Measurements from ENCODE around the gene ATMIN.

Gene ATMIN

DNA sequence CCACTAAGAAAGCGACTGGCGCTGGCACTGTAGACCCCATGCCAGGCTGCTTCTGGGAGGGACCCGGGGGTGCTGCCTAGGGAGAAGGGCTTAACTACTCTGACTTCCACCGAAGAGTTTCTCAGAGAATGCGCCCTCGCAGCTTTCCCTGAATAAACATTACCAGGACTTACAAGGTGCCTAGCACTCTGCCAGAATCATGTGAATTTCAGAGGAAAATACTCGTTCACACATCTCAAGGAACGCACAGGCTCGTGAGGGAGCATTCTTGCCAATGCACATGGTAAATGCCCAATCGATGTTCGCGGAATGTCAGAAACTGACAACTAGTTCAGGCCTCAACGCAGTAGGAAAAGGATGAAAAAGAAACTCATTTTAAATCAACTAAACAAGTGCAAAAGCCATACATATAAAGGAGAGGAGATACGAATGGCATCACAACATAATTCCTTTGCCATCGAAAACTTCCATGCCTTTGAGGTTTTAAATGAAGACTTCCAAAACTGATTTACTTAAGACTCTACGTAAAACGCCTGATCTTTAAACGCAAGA, 30.0 kb upstream of the ATMIN start:
- no peak for DNase-seq (ENCODE audit: low read depth in 2 of 2)

DNA sequence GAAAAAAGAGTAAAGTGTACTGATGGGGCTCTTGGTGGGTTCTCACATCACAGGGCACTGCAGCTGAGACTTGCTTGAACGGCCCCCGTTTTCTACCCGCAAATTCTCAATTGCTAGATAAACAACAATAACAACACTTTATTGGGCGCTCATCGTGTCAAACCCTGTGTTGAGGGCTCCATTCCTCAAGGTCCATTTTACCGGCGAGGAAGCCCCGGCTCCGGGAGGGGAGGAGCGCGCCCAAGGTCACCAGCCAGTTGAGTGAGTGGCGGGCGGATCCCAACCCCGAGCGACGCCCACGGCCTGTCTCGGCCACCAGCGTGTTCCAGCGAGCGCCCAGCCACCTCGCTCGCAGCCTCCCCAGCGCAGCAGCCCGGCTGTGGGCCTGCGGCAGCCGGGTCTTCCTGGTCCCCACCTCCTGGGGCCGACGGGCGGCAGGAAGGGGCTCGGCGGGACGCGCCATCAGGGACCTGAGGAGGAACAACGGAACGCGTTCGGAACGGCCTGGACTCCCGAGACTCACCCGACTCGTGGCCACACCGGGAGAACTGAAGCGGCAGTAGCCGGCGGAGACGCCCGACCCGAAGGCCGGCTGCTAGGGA, 29.3 kb upstream of the ATMIN start:
- DNase-seq (ENCODE audit: low read depth in 2 of 2), result peak; percentile 44 to 60

DNA sequence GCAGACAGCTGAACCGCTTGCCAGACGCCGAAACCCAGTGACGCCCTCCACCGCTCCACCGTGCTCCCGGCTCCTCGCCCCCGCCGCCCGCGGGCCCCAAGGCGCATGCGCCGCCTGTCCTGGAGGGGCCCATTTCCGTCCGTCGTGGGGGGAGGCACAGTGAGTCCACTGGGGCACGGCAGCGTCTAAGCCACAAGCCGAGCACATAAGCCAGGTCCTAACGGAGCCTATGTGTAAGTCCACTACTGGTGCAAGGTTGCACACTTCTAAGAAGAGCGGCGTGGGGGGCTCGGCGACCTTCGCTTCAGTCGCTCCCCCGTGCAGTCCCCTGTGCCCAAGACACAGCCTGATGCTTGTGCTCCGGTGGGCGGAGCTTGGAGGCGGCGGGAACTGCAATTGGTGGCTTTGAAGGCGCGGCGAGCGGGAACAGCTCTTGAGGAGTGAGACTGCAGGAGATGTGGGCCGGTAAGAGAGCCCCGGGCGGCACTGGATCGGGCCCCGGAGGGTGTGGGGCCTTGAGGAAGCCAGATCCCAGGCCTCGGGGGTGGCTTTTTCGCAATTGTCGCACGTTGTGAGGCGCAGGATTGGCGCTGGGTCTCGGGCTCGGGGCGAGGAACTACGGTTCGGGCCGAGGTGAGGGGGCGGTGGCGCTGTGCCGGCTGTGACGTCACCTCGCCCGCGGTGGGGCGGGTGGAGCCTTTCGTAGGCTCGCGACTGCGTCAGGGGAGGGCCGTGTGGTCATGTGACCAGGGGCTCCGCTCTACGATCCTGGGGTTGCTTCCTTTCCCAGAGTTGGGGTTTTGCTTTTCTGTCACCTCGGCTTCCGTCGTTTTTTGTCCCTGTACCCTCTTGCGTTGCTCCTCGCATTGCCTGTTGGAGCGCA, 28.6 kb upstream of the ATMIN start, which contains the start of the genes CENPN and CMC2:
Gene CENPN, plus strand, starts transcription at position 402 of the 883 bp plus-strand sequence. CDS start 4,726 bp downstream, outside the sequence.
Gene CMC2, minus strand, starts transcription at position 73 of the 883 bp plus-strand sequence. CDS start 9,491 bp downstream, outside the sequence.
- peak; percentile 92 to 93 for DNase-seq (ENCODE audit: low read depth in 2 of 2)

DNA sequence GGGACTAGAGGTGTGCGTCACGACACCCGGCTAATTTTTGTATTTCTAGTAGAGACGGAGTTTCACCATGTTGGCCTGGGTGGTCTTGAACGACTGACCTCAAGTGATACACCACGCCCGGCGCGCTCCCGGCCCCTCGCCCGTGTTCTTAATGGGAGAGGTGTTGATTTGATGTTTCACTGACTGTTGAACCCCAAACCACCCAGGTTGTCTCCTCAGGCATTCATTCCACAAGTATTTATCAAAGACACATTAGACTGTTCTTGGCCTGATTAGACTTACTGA, 27.2 kb upstream of the ATMIN start:
- DNase-seq (ENCODE audit: low read depth in 2 of 2), result no peak

DNA sequence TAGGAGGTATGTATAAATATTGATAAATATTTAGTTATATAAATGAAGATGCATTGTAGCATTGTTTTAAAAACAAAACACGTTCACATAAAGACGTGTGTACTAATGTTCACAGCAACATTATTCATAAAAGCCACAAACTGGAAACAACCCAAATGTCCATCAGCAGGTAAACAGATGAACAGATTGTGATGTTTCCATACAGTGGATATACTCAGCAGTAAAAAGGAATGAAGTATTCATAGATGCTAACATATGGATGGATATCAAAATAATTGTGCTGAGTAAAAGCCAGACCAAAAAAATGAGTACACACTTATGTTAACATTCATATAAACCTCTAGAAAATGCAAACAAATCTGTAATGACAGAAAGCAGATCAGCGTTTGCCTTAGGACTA, 22.7 kb upstream of the ATMIN start:
- no peak for DNase-seq (ENCODE audit: low read depth in 2 of 2)

DNA sequence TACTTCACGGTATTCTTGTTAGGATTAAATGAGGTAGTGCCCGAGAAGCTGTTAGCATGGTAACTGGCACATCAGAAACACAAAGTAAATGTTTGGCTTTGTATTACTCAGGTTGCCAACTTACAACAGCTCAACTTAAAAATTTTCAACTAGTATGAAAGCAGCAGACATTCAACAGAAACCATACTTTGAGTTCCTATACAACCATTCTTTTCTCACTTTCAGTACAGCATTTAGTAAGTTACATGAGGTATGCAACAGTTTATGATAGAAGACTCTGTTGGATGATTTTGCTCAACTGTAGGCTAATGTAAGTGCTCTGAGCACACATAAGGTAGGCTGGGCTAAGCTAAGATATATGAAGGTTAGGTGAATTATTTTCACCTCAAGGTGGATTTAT, 21.0 kb upstream of the ATMIN start:
- no peak for DNase-seq (ENCODE audit: low read depth in 2 of 2)

DNA sequence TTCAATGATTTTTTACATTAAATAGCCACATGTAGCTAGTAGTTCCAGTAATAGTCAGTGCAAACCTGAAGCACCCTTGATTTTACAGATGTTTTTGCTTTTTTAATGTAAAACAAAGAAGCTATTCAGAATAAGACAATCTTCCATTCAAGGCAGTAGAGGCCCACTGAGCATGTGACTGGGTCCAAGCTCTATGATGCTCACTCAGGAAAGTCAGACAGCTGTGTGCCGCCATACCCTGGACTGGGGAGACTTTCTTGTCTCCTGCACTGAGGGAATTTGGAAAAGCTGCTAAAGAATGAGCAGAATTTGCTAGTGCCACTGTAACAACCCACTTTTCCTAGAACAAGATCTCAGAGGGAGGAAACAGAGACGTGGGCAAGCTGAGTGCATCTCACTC, 17.1 kb upstream of the ATMIN start:
- DNase-seq (ENCODE audit: low read depth in 2 of 2), result no peak

DNA sequence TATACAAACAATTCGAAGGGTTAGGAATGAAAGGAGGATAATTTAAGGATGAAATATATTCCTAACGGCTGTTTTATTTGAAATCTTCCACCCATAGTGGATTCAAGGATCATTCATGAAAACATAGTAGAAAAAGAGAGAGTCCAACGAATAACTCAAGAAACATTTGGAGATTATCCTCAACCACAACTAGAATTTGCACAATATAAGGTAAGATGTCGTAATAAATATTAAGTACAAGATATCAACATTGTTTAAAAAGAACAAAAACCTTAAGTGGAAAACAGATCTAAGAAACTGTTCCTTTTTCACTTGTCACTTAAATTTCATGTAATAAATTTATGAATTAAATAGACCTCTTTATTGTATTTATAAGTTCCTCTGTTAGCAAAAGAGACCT, 9.2 kb upstream of the ATMIN start:
- no peak for DNase-seq (ENCODE audit: low read depth in 2 of 2)

DNA sequence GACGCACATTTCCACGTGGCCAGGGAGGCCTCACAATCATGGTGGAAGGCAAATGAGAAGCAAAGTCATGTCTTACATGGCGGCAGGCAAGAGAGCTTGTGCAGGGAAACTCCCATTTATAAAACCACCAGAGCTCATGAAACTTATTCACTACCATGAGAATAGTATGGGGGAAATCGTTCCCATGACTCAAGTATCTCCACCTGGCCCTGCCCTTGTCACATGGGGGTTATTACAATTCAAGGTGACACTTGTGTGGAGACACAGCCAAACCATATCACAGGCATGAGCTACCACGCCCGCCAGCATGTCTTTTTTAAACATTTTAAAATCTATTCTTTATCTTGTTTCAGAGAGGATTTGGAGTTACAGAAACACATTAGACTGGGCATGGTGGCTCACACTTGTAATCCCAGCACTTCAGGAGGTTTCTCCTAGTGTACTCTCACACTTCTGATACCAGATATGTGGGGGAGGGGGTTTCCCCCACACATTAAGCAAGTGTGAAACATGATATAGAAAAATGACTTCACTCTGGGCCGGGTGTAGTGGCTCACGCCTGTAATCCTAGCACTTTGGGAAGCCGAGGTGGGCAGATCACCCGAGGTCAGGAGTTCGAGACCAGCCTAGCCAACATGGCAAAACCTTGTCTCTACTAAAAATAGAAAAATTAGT, 5.6 kb upstream of the ATMIN start:
- no peak for DNase-seq (ENCODE audit: low read depth in 2 of 2)

DNA sequence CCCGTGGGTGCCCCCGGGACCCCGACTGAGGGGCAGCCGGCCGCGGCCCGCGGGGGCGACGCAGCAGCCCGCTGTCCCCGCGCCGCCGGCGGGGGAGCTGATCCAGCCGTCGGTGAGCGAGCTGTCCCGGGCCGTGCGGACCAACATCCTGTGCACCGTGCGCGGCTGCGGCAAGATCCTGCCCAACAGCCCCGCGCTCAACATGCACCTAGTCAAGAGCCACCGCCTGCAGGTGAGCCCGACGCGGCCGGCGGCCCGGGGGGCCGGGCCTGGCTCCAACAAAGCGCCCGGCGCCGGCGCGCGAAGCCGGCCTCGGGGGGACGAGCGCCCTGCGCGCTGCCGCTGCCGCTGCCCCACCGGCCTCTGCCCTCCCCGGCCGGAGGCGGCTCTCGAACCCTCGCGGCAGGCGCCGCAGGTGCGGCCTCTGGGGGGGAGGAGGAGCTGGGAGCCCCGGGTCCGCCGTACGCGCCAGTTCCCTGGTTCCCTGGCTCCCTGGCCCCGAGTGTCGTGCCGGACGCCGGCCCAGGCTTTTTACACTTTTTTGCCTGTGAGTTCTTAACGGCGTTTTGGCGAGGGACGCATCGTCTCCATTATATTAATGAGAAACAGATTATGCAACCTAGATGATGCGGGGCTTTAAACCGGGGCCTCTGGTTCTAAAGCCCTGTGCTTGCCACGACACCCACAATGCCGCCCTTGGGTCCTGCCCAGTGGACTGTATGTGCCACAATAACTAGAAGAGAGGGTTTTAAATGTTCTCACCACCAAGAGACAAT, 521 bp downstream of the ATMIN start:
- peak; percentile 16 to 35 for DNase-seq (ENCODE audit: low read depth in 2 of 2)

DNA sequence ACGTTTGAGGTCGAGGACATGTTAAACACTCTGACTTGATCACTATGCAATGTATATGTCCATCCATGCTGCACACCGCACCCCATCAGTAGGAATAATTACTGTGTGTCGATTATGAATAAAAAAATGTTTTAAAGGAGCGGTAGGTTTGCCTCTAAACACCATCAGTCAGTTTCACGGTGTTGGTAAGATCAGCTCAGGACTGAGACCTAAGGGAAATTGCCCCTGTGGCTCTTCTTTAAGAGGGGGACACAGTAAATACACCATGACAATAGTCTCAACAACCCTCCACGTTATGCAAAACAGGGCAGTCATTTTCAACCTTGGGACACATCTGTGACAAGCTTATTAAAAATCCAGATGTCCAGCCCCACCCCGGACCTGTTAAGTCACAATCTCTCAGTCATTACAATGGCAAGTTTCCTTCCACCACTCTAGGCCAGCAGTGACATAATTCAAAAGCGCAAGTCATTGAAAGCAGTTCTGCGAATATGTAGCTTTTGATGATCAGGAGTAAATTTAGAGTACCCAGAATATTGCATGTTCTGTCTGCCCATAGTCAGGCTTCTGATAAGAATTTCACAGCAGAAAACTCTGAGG, 1.2 kb downstream of the ATMIN start:
- no peak for DNase-seq (ENCODE audit: low read depth in 2 of 2)

DNA sequence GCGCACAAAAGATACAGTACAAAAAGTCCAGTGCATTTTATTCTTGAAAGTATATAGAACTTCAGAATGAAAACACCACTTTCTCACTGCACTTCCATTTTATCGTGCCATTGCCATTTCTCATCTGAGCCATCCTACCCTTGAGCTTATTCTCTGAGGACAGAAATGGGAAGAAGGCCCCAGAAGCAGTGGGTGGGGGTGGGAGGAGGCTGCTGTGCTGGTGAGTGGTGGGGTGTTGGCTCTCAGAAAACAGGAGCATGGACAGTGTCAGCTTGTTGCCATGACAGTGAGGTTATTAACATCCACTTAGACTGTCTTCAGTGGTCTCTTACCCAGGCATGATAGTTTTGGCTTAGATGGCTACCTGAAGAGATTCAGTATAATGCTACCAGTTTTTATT, 4.5 kb downstream of the ATMIN start:
- DNase-seq (ENCODE audit: low read depth in 2 of 2), result no peak

DNA sequence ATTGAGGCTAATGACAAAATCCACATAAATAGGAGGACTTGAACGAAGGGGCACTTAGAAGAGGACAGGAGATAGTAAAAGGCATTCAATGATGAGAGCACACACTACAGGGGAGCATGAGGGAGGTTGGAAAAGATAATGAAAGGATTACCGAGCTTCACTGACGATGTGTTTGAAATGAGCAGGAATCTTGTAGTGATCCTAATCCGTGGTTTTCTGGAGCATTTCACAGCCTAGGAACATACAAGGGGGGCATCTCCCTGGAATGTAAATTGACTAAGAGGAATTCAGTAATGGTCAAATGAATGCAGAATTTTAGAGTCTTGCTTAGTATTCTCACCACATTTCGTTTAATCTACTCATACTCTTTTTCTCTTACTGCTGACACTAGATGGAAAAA, 5.2 kb downstream of the ATMIN start:
- DNase-seq (ENCODE audit: low read depth in 2 of 2), result no peak

DNA sequence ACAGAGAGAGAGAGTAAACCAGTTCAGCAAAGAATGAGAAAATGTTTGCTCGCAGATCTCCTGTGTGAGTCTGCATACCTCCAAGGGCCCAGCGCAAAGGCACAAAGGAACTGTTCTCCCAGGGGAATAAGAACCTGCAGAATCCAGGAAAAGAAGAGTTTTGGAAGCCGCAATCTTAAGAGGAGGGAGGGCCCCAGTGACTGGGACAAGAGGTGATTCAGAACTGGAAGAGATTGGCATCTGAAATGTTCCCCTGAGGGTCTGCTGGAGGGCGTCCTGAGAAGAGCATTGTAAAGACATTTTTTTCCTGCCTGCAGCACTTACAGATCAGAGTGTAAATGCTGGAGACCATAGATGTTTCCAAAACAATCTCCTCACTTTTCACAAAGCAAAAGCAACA, 6.1 kb downstream of the ATMIN start:
- DNase-seq (ENCODE audit: low read depth in 2 of 2), result no peak

DNA sequence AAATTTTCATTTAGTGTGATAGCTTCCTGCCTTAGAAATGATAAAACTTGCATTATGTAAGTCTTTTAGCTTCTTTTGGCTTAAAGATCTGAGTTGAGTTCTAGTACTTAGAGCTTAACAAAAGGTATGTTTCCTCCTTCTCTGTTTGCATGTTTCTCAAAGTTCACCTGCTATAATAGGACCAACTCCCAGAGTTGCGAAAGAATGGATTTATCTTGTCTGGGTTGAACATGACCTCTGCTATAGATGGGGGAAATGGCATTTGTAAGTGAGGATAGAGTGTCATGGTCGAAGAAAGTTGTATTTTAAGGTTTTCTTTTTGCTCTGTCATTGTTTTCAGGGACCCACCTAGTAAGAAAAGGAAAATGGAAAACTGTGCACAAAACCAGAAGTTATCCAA, 7.2 kb downstream of the ATMIN start:
- DNase-seq (ENCODE audit: low read depth in 2 of 2), result no peak

DNA sequence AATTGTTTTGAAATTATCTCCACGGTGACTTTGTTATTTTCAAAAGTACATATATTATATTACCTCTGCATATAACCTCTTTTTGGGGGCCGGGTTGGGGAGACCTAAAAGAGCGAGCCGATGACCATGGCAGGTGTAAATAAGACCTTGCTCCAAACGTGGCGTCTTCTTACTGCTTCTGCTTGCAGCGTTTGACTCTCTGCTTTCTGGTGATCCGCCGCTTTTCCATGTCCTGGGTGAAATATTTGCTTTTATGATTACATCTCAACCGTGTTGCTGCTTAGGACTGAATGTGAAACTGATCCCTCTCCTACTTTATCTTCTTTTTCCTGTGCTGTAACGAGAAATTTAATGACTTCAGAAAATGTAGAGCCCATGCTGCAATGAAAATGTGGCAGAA, 18.1 kb downstream of the ATMIN start:
- DNase-seq (ENCODE audit: low read depth in 2 of 2), result no peak

DNA sequence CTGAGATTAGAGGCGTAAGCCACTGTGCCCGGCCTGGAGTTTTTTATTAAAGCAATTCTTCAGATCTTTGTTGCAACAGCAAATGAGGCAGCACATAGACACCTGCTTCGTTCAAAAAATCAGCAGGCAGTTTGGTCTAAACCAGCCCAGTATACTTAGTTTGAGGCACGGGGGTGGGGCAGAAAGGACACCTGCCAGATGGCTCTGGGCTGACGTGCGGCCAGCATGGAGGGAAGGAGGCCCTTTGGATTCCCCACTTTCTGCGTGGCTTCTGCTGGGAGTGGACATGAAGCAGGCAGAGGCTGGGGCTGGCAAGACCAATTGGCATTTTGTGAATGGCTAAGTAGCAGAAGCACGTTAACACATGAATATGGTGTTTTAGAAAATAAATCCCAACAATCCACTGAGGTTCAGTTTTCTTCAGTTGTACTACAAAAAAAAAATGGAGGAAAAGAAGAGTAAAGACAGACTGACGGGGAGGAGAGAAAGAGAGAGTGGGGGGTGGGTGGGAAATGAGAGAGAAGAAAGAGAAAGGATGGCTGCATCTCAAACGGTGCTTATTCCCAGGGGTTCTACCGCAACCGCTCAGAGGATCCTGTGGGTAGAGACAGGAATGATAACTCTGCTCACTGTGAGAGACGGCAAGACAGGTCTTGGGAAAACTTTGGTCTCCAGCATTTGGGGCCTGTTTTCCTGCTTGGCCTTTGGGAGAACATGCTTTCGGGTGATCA, 25.1 kb downstream of the ATMIN start:
- DNase-seq (ENCODE audit: low read depth in 2 of 2), result no peak

DNA sequence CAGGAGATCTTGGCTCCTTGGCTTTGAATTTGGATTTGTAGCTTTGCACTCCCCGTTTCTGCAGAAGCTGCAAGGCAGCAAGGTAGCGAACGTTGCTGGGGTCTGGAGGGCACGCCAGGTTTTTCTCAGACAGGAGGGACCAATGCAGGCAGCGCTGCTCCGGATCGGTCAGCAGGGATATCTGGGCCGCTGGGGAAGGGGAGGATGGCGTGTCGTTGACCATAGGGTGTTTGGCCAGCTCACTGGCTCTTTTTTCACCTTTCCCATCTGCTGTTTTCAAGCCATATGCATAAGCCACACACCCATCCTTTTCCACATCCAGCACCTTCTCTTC, 25.6 kb downstream of the ATMIN start:
- DNase-seq (ENCODE audit: low read depth in 2 of 2), result no peak

DNA sequence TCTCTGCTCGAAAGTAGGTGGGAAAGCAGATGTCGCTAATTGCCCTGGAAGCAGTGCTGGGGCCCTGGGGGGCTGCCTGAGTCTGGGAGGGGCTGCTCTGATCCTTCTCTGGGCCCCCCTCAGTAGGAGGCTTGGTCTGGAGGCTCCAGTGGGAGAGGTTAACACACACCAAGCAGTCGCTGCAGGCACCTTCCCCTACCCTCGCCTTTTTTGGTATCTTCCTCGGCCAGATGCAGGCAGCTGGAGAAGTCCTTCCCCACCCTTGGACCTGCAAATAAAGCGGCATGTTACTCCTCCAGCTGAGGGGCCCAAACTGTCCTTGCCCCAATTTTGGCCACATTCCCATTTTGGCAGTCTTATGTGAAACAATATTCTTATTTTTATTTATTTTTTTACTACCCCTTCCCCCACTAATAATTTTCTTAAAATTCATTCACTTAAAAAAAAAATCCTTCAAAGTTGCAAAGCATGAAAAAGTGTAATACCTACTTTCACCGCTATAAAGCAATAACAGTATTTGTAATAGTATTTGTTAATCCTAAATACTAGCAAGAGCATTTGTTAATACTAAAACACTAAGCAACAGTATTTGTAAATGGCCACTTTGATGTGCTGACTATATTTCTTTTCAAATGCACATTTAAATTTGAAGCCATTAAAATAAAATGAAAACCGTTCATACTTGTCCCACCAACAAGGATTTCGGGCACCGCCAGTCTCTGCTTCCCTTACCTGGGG, 26.4 kb downstream of the ATMIN start:
- DNase-seq (ENCODE audit: low read depth in 2 of 2), result no peak

DNA sequence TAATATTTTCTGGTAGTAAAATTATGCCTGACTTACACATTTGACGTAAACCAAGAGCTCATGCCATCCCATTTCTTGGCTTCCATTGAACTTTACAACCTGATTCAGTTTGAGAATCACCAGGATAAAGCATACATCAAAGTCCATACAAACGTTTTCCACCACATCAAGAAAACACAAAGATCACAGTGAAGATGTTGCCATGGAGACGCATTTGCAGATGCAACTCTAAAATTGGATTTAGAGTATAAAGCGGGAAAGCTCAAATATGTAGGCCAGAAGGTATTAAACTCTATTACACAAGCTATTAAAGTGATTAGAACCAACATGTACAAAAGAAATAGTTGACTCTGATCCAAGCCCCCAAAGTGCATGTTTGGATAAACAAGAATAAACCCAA, 31.0 kb downstream of the ATMIN start:
- DNase-seq (ENCODE audit: low read depth in 2 of 2), result no peak
